GM18498 (cell line): ENCODE data around the gene HTRA2.

Source experiments
- ATAC-seq: cut with Tn5 transposase; IDR thresholded peaks from one replicate; pipeline ENCODE4 v1.9.1; 2021; ENCODE audit warnings: mild to moderate bottlenecking, moderate library complexity; ENCODE audit not compliant: unreplicated experiment

HTRA2 gene

GRCh38 chr2:74537140-74537539 is 7.4 kb downstream of the HTRA2 start:
- ATAC-seq = no peak

- ATAC-seq = no peak
Observed at GRCh38 chr2:74538881-74539339, 9.2 kb downstream of the HTRA2 start.

DNA sequence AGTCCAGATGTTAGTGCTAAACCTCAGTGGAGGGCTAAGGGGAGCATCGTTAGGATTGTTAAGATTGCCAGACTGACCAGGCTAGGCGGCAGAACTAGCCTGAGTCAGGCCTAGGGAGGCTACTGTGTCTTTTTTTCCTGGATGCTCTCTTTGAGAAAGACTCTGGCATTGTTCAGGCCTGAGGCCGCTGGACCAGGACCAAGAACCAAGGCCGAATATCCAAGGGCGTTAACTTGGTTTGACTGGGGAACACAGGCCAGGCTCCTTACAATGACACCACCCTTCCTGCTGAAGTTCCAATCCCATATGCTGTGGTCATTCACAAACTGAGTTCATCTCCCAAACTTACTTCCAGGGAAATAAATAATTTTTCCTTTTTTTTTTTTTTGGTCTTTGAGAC is 10.6 kb downstream of the HTRA2 start:
- no peak for ATAC-seq

DNA sequence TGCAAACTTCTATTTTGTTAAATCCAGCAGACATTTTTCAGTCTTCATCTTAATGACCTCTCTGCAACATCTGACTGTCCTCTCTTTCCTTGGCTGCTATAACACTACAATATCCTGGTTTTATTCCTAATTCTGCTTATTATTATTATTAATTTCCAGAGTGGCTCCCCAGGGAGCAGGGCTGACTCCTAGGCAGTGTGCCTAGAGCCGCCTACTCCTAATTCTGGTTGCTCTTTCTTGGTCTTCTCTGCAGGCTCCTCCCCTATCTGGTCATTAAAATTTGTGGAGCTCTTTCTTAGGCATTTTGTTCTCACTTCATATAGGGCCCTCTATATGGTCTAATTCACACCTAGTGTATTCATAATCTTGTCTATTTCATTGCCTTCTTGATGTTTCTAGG is 13.2 kb downstream of the HTRA2 start:
- ATAC-seq = no peak

DNA sequence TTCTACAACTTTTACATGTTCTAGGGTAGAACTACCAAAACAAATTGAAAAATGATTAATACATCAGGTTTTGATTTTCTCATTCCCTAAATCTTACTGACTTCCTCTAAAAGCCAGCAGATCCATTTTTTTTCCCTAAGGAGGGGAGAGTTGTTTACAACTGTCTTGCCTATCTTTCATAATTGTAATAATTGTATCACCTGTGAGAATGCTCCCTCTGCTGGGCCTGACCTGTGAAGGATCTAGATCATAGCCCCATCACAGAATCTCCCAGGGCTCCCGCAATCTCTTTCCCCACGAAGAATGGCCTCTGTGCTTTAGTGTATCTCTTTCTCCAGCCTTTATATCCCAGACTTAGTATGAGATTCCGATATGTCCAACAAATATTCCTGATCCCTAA is 14.9 kb downstream of the HTRA2 start:
- no peak for ATAC-seq

DNA sequence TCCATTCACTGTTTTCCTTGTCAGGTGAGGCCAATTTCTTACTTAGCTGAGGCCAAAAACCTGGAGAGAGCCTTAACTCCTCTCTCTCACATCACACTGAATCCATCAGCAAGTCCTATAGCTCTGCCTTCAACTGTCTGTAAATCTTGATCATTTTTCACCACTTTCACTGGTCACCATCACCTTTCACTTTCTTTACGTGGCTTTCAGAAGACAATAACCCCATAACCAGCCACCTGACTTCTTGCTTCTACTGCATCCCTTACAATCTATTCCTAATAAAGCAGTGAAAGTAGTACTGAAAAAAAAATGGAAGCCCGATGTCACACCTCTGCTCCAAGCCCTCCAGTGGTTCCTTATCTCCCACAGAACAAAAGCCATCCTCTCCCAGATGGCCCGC is 16.3 kb downstream of the HTRA2 start:
- no peak for ATAC-seq

GRCh38 chr2:74548285-74548899 is 18.7 kb downstream of the HTRA2 start:
- ATAC-seq = no peak

DNA sequence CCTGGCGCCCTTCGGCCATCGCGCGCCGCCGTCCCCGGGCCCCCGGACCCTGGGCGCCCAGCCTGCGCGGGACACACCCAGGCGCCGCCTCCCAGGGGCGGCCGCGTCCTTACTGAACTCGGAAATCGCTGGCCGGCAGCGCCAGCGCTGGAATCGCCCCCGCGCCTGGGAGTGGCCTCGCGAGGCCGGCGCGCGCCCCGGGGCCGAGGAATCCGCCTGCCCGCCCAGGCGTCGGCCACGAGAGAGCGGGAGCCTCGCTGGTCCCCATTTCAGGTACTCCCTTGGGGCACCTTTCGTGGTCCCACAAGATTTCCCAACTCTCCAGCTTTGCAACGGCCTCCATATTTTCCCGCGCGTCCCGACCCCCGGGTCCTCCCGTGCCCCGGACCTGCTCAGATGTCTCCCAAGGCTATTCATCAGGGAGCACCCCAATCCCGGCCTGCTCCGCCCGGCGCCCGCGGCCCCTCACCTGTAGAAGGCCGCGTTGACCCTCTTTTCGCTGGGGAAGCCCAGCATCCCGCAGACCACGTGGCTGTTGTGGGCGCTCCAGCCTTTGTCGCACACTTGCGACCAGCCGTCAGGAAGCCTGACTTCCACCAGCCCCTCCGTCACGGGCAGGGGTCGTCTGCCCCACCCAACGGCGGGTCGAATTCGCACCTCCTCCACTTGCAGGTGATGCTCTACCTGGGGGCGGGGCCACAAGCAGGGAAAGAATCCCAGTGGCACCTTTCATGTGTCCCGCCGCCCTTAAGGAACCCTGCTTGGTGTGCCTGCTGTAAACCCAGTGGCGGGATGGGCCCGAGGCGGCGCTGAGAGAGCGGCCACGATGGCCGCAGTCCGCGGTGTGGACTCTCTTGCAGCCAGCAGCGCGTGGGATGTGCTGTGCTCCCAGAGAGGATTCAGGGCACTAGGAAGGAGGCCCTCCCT is 19.4 kb downstream of the HTRA2 start:
- ATAC-seq = peak; percentile 37

GRCh38 chr2:74550231-74550630 is 20.5 kb downstream of the HTRA2 start:
- ATAC-seq = no peak

DNA sequence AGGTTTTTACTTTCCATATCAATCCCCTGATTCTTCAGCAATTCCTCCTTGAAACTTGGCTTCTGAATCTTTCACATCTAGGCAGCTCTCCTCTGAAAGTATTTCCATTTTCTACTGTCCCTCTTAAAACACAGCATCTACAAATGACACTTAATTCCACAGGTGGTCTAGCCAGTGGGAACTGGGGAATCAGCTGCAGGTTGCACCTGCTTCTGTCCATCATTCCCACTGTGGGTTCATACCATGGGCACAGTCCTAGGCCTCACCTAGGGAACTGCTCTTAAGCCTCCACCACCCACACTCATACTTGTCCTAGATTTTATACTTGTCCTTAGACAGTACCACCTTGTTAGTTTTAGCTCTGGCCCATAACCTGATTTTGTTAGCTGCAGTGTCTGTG is 21.8 kb downstream of the HTRA2 start:
- no peak for ATAC-seq

GRCh38 chr2:74551942-74552913 is 22.5 kb downstream of the HTRA2 start:
- ATAC-seq = peak; percentile 13

GRCh38 chr2:74552914-74553811 is 23.4 kb downstream of the HTRA2 start:
- ATAC-seq = no peak

GRCh38 chr2:74553892-74554819 is 24.4 kb downstream of the HTRA2 start, which contains the start of the genes DOK1 and LOXL3:
TSS of gene DOK1 (plus strand) at chr2:74554720. CDS start at chr2:74554755, 35 bp downstream.
TSS of gene LOXL3 (minus strand) at chr2:74553942. CDS start at chr2:74552634, 1,308 bp downstream.
- ATAC-seq = peak; percentile 61

- peak; percentile 50 for ATAC-seq
Observed at GRCh38 chr2:74554820-74555531, 25.2 kb downstream of the HTRA2 start.

GRCh38 chr2:74555610-74556103 is 25.9 kb downstream of the HTRA2 start:
- no peak for ATAC-seq

DNA sequence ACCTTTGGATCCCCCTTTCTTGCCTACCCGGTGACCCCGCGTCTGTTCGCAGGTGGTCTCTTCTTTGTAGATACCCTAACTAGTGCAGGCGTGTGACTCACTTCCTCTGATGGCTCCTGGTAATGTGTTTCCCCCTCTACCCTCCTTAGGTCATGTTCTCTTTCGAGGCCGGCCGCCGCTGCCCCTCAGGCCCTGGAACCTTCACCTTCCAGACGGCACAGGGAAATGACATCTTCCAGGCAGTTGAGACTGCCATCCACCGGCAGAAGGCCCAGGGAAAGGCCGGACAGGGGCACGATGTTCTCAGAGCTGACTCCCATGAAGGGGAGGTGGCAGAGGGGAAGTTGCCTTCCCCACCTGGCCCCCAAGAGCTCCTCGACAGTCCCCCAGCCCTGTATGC is 26.4 kb downstream of the HTRA2 start:
- ATAC-seq = no peak

- ATAC-seq = no peak
Observed at GRCh38 chr2:74556831-74557370, 27.2 kb downstream of the HTRA2 start.
